Measurements from ENCODE around the gene EPHB2. TPM values are rescaled to one million over a fixed set of nuclear protein-coding genes. Genes with fewer than 3 reads are reported as not detected.
"Not testable (repeated sequence)": the region's sequence is repeated elsewhere in the genome, so short reads cannot be mapped to it uniquely, and the experiment has no call there.

EPHB2 gene
- total RNA-seq, 1 donor from 2014 or later: not detected

DNA sequence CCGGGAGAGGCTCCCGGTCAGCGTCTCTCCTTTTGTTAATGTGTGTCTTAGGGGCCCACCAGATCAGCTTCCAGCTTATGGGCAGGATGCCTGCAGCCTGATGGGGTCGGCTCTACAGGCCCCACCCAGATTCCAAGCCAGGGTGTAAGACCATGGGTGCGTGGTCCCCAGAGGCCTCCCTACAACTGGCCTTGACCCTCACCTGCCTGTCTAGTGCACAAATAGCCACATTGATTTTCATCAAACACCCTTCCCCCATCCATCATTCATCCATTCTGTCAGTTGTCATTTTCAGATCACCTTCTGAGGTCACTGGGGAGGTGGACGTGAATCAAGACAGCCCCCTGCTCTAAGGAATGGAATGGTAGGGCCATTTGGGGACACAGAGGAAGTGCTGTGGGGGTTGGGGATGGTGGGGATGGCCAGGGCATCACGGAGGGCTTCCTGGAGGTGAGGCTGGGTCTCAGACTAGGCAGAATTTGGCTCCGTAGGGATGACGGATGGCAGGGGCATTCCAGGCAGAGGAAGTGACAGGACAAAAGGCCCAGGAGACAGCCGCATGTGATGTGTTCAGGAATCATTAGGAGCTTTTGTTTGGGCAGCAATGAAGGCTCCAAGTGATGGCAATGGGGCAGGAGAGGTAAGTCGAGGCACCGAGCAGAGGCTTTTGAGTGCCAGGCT is 118.8 kb downstream of the EPHB2 start:
- DNase-seq: no peak
- no peaks in the 10 kb centered on the region for H3K4me1 Mint-ChIP-seq
- H3K4me3 Mint-ChIP-seq: no peak overlapping the region
- H3K27ac Mint-ChIP-seq: no peak overlapping the region
- H3K36me3 Mint-ChIP-seq (ENCODE audit: low read depth): no peaks in the 10 kb centered on the region
- H3K27me3 Mint-ChIP-seq: no peaks in the 10 kb centered on the region
- intact Hi-C loops (cut with micrococcal nuclease): no loop called here
- H3K9me3 Mint-ChIP-seq: no peaks in the 10 kb centered on the region

DNA sequence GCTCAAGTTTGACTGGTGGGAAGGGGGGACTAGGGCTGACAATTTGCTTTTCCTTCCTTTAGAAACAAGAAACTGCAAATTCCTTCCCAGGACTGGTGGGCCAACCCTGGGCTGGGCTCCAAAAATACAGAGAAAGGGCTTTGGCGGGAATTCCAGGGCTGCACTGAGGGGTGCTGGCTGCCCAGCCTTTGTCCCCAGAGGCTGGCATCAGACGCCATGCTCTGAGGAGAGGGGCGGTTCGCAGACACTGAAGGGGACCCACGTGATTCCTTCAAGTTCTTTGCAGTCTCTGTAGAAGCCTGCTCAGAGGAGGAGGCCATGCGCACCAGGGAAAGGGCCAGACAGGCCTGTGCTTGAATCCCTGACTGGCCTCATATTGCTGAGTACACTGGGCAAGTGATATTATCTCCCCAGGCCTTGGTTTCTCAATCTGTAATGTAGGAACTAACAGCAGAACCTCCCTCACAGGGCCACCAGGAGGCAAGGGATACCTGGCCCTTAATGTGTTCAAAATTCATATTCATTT is 119.5 kb downstream of the EPHB2 start:
- no peaks in the 10 kb centered on the region for H3K4me1 Mint-ChIP-seq
- no peak overlapping the region for H3K4me3 Mint-ChIP-seq
- H3K36me3 Mint-ChIP-seq (ENCODE audit: low read depth): no peaks in the 10 kb centered on the region
- no peaks in the 10 kb centered on the region for H3K27me3 Mint-ChIP-seq
- intact Hi-C loops (cut with micrococcal nuclease): no loop called here
- DNase-seq: no peak
- no peaks in the 10 kb centered on the region for H3K9me3 Mint-ChIP-seq
- no peak overlapping the region for H3K27ac Mint-ChIP-seq

DNA sequence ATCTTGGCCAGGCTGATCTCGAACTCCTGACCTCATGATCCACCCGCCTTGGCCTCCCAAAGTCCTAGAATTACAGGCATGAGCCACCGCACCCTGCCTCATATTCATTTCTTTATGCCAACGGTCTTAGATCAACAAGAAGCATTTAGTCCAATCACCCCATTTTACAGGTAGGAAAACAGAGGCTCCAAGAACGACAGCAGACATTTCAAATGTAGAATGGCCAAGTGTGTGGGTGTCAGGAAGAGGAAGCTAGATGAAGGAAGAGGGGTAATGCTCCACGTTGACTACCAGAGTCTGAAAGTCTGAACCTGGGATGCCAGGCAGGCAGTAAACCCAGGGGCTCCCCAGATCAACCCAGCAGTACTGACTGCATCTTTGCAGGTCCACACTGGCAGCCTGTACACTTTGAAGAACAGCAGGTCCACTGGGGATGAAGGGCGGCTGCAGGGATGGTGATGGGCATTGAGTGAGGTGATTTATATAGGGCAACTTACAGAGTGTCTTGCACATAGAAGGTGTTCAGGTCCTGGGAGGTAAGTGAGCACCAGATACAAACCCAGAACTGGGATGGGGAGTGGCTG is 120.2 kb downstream of the EPHB2 start:
- DNase-seq: no peak
- H3K27ac Mint-ChIP-seq: no peak overlapping the region
- no peaks in the 10 kb centered on the region for H3K36me3 Mint-ChIP-seq (ENCODE audit: low read depth)
- H3K27me3 Mint-ChIP-seq: no peaks in the 10 kb centered on the region
- H3K9me3 Mint-ChIP-seq: no peaks in the 10 kb centered on the region
- no peak overlapping the region for H3K4me3 Mint-ChIP-seq
- intact Hi-C loops (cut with micrococcal nuclease): no loop called here
- H3K4me1 Mint-ChIP-seq: no peaks in the 10 kb centered on the region

DNA sequence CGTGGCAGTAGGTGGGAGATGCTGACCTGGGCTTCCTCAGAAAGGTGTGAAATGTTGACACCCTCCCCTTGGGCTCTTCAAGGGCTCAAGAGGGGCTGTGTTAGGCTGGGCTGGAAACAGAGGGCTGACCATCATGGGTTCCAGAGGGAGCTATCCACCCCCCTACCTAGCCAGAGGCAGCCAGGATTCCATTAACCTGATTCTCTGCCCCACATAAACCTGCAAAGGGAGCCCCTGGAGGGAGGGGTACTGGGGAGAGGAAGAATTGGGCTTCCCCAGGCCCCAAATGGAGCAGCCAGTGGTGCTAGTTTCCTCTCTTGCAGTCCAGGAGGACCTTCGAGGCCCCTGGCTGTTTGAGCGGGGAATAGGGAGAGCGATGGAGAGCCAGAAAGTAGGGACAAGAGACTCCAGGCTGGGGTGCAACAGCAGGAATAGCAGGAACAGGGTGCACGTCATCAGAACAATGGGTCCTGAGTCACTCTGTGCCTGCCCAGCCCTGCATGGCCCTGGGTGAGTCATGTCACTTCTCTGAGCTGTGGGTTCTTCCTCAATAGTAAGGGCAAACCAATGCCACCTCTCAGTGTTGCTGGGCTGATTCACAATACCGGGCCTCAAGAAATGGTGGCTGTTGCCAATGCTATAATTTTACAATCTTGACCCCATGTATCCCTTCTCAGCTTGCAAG is 121.2 kb downstream of the EPHB2 start:
- Mint-ChIP-seq H3K4me3 (no peak overlapping the region), H3K4me1 (no peaks in the 10 kb centered on the region), H3K36me3 (ENCODE audit: low read depth) (no peaks in the 10 kb centered on the region), H3K27ac (no peak overlapping the region), H3K9me3 (no peaks in the 10 kb centered on the region), H3K27me3 (no peaks in the 10 kb centered on the region)
- intact Hi-C loops (cut with micrococcal nuclease): no loop called here
- no peak for DNase-seq

DNA sequence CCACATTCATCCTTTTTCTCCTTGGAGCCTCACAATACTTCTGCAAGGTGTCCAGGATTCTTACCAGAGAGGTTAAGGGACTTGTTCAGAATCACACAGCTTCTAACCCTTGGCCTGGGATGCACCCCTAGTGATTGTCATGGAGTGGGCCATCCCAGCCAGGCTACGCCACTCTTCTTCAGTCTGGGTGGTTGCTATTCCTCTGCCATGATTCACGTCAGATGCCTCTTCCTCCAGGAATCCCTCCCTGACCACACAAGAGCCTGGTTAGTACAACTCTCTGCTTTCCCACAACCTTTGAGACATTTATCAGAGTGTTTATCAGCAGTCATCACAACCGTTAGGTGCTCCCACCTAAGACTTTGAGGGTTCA is 121.8 kb downstream of the EPHB2 start:
- intact Hi-C loops (cut with micrococcal nuclease): no loop called here
- Mint-ChIP-seq H3K4me3 (no peak overlapping the region), H3K4me1 (no peaks in the 10 kb centered on the region), H3K27ac (no peak overlapping the region), H3K36me3 (ENCODE audit: low read depth) (no peaks in the 10 kb centered on the region), H3K27me3 (no peaks in the 10 kb centered on the region), H3K9me3 (no peaks in the 10 kb centered on the region)
- DNase-seq: no peak

DNA sequence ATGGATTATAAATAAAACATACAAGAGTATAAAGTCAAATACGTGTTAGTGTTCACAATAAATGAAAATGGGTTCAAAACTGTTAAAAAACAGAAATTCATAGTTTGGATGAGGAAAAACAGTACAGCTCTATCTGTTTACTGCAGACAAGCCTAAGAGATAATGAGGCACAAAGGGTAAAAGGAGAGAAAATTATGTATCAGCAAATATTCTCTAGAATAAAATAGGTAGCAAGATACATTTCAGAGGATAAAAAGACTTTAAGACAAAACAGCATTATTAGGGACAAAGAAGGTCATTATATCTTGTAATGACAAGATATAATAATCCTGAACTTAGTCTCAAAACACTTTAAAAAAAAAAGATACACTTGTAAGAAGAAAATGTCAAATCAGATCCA is 123.1 kb downstream of the EPHB2 start:
- Mint-ChIP-seq H3K27ac (no peak overlapping the region), H3K9me3 (no peaks in the 10 kb centered on the region), H3K36me3 (ENCODE audit: low read depth) (no peaks in the 10 kb centered on the region), H3K27me3 (no peaks in the 10 kb centered on the region), H3K4me3 (no peak overlapping the region), H3K4me1 (no peaks in the 10 kb centered on the region)
- intact Hi-C loops (cut with micrococcal nuclease): no loop called here
- DNase-seq: no peak

DNA sequence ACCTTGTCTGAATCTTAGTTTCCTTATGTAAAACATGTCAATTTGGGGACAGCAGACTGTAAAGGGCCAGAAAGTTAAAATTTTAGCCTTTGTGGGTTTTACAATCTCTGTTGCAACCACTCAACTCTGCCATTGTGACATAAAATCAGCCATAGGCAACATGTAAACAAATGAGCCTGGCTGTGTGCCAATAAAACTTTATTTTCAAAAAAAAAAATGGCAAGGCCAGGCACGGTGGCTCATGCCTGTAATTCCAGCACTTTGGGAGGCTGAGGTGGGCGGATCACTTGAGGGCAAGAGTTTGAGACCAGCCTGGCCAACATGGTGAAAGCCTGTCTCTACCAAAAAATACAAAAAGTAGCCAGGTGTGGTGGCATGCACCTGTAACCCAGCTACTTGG is 123.8 kb downstream of the EPHB2 start:
- DNase-seq; intact Hi-C loops (cut with micrococcal nuclease); H3K27me3 Mint-ChIP-seq; H3K27ac Mint-ChIP-seq; H3K36me3 Mint-ChIP-seq (ENCODE audit: low read depth); H3K4me1 Mint-ChIP-seq; H3K4me3 Mint-ChIP-seq; H3K9me3 Mint-ChIP-seq: not testable (repeated sequence)

DNA sequence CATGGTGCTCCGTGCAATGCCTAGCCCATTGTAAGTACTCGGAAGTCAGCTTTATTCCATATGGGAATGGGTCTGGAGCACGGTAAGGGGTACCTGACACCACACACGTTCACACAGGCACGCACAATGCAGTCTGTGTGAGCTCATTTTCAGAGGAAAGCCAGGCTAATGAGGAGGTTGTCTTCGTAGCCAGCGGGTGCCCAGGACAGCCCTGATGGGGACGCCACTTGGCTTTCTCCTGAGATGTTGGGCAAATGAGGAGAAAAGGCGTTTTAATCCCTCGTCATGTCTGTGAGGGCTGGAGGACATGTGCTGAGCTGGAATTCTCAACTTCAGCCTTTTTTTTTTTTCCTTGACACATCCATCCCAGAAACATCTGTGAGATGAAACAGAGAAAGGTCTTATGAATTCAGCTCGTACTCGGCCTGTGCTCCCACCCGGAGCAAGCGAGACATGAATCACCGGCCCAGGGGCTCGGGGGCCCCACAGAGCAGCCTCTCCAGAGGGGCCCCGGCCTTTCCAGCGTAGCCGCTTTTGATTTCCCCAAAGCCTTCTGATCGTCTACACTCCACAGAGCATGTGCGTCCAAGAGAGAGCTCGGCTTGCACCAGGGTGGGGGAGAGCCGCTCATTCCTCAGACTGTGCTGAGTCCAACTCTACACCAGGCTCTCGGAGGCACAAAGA is 125.1 kb downstream of the EPHB2 start:
- intact Hi-C loops (cut with micrococcal nuclease): no loop called here
- H3K4me1 Mint-ChIP-seq: no peaks in the 10 kb centered on the region

DNA sequence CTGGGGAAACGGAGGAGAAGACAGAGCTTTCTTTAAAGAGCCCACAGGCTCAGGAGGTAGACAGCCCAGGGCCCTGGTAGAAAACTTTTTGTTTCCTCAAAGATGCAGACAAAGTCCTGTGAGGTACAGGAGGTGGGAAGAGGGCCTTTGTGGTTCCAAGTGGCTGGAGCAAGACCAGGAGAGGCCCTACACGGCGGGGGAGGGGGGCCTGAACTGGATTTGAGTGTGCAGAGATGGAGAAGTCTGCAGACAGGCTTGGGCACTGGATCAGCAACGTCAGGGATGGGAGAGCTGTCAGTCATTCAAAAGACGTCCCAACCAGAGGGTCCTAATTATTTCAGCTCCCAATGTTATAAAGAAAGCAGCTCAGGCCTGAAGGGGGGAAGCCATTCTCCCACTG is 126.2 kb downstream of the EPHB2 start:
- no peaks in the 10 kb centered on the region for H3K36me3 Mint-ChIP-seq (ENCODE audit: low read depth)
- no peaks in the 10 kb centered on the region for H3K27me3 Mint-ChIP-seq
- H3K4me3 Mint-ChIP-seq: no peak overlapping the region
- intact Hi-C loops (cut with micrococcal nuclease): no loop called here
- no peaks in the 10 kb centered on the region for H3K4me1 Mint-ChIP-seq
- H3K9me3 Mint-ChIP-seq: no peaks in the 10 kb centered on the region
- no peak overlapping the region for H3K27ac Mint-ChIP-seq
- DNase-seq: no peak

More for the DNA sequence above, 125.1 kb downstream of the EPHB2 start:
- no peaks in the 10 kb centered on the region for H3K36me3 Mint-ChIP-seq (ENCODE audit: low read depth)
- H3K27ac Mint-ChIP-seq: no peak overlapping the region
- H3K4me3 Mint-ChIP-seq: no peak overlapping the region
- no peaks in the 10 kb centered on the region for H3K9me3 Mint-ChIP-seq
- no peaks in the 10 kb centered on the region for H3K27me3 Mint-ChIP-seq
- DNase-seq: no peak

DNA sequence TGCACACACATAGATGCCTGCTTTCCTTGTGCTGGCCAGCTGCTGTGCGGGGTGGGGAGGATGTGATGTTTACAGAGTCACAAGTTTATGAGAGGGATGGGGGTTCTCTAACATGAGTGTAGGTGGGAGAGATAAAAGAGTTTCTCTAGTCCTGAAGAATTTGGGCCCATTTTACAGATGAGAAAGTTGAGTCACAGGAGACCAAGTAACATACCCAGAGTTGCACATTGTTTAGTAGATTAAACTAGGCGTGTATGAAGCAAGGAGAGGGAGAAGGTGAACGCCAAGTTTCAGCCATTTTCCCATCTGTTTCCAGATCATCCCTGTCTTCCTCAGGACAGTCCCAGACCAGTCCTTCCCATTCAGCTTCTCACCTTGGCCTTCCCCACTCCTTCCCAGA is 126.7 kb downstream of the EPHB2 start:
- H3K4me1 Mint-ChIP-seq: no peaks in the 10 kb centered on the region
- no peak for DNase-seq
- intact Hi-C loops (cut with micrococcal nuclease): no loop called here
- H3K27me3 Mint-ChIP-seq: peaks cover under 1% of the 10 kb centered on the region
- H3K27ac Mint-ChIP-seq: no peak overlapping the region
- H3K36me3 Mint-ChIP-seq (ENCODE audit: low read depth): no peaks in the 10 kb centered on the region
- no peaks in the 10 kb centered on the region for H3K9me3 Mint-ChIP-seq
- no peak overlapping the region for H3K4me3 Mint-ChIP-seq

DNA sequence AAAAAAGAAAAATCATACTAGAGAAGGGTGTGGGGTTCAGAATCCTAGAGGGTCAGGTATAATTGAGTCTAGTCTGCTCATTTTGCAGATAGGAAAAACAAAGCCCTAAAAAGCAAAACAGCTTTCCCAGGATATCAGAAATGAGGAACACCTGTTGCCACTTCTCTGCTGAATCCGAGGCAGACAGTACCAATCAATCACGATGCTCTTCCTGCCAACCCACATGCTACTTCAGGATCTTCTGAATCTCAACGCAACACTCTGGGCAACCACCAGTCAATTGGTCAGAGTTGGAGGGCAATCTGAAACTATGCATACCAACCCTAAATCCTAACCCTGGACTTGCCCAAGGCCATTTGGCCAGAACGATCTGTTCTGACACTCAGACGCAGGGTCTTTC is 128.3 kb downstream of the EPHB2 start:
- Mint-ChIP-seq H3K9me3 (no peaks in the 10 kb centered on the region), H3K4me3 (no peak overlapping the region), H3K4me1 (no peaks in the 10 kb centered on the region), H3K27ac (no peak overlapping the region), H3K27me3 (peaks cover 7% of the 10 kb centered on the region), H3K36me3 (ENCODE audit: low read depth) (no peaks in the 10 kb centered on the region)
- intact Hi-C loops (cut with micrococcal nuclease): no loop called here
- no peak for DNase-seq

DNA sequence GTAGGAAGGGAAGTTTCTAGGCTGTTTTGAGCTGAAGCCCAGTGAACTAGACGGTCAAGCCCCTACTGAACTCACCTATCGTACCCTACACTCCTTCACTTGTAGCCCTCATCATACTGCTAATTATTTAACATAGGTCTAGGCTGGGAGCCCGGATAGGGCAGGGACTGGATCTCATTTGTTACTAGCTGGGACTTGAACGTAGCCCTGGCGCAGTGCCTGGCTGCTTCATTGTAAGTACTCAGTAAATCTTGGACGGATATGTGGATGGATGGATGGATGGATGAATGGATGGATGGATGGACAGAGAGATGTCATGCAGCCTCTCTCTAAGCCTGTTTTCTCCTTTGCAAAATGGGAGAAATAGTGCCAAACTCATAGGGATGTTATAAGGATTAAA is 129.2 kb downstream of the EPHB2 start:
- no peaks in the 10 kb centered on the region for H3K4me1 Mint-ChIP-seq
- no peak for DNase-seq
- intact Hi-C loops (cut with micrococcal nuclease): no loop called here
- no peaks in the 10 kb centered on the region for H3K36me3 Mint-ChIP-seq (ENCODE audit: low read depth)
- peaks cover 8% of the 10 kb centered on the region for H3K27me3 Mint-ChIP-seq
- no peak overlapping the region for H3K4me3 Mint-ChIP-seq
- no peak overlapping the region for H3K27ac Mint-ChIP-seq
- no peaks in the 10 kb centered on the region for H3K9me3 Mint-ChIP-seq

DNA sequence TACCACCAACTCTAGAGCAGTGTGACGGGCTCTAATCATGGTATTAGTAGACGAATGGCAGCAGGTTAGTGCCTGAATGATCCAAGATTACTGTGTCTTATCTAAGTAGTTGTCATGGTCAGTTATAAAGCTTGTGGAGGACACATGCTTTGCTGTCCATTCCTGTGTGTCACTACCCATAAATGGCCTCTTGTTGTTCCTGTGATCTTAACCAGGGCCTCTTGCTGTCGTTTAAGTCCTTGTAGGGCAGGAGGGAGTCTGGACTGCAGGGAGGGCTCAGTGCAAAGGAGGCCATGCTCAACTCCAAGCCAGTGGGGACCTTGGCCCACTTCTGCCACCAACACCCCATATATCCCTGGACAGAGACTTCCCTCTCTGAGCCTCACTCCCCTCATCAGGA is 130.5 kb downstream of the EPHB2 start:
- Mint-ChIP-seq H3K27me3 (peaks cover 14% of the 10 kb centered on the region), H3K27ac (no peak overlapping the region), H3K4me3 (no peak overlapping the region), H3K36me3 (ENCODE audit: low read depth) (no peaks in the 10 kb centered on the region), H3K9me3 (no peaks in the 10 kb centered on the region), H3K4me1 (no peaks in the 10 kb centered on the region)
- intact Hi-C loops (cut with micrococcal nuclease): no loop called here
- no peak for DNase-seq

DNA sequence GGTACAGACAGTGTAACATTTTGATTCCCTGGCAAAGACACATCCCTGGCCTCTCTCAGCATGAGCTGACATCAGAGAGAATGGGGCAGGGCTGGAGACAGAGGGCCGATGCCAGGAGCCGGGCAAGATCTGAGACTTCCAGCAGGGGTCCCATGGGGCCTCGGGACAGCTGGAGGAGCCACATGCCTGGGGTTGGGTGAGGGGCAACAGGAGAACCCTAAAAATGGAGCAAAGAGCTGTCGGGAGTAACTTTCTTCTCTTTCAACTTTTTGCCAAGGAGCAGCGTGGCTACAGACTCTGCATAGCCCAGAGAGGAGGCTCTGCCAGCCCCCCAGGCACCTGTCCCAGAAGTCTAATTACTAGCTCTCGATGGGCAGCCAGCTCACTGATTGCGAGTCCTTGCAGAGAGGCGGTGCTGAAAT is 131.2 kb downstream of the EPHB2 start:
- H3K27me3 Mint-ChIP-seq: peaks cover 19% of the 10 kb centered on the region
- no peaks in the 10 kb centered on the region for H3K9me3 Mint-ChIP-seq
- H3K4me1 Mint-ChIP-seq: no peaks in the 10 kb centered on the region
- no peaks in the 10 kb centered on the region for H3K36me3 Mint-ChIP-seq (ENCODE audit: low read depth)
- intact Hi-C loops (cut with micrococcal nuclease): no loop called here
- no peak for DNase-seq
- H3K4me3 Mint-ChIP-seq: no peak overlapping the region
- no peak overlapping the region for H3K27ac Mint-ChIP-seq
